Articular chondrocyte of knee joint (primary cell): Measurements from ENCODE around the gene MAEA. TPM values are rescaled to one million over a fixed set of nuclear protein-coding genes. Genes with fewer than 3 reads are reported as not detected.

Source experiments
- total RNA-seq: library from RNA; depleted of rRNA; stranded (reverse); fragments of >200 nt; gene quantifications from 2 replicates; pipeline ENCODE4 v1.2.3, GENCODE V29; 2012

MAEA gene
- total RNA-seq: 50.6 and 54.3 TPM in 2 replicates

DNA sequence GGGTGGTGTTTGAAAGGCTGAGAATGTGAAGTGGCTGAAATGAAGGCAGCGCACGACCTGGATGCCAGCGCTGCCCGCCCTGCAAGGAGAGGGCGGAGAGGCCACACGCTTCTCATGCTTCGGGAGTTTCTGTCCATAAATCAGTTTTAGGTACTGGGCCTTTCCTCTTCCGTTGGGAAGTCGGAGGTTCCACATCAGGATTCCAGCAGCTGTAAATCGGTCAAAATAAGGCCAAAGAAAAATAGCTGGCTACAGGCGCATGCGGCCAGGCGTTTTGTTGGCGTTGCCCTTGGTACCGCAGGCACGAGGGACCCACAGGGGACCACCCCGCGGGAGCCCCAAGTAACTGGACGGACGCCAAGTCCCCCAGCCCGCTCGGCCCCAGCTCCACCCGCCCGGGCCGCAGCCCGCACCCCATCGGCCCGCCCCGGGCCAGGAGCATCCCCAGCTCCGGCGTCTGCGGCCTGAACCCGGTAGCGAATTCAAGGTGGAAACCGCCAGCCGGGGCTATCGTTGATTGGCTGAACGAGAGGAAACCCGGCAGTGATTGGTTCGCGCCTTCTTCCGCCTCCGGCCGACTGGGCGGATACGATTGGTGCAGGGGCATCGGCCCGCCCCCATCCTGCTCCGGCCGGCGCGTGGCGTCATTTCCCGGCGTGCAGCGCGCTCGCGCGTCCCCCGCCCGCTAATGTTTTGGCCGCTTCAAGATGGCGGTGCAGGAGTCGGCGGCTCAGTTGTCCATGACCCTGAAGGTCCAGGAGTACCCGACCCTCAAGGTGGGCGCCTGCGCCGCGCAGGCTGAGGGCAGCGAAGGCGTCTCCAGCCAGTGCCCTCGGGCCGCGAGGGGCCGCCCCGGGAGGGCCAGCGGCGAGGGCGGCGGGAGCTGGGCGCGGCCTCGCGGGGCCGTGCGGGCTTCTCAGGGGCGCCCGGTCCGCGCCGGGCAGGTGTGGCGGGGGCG lies at the start of gene MAEA:
TSS of gene MAEA (plus strand) at position 685 of the 958 bp plus-strand sequence. CDS start at position 708, 23 bp downstream.

DNA sequence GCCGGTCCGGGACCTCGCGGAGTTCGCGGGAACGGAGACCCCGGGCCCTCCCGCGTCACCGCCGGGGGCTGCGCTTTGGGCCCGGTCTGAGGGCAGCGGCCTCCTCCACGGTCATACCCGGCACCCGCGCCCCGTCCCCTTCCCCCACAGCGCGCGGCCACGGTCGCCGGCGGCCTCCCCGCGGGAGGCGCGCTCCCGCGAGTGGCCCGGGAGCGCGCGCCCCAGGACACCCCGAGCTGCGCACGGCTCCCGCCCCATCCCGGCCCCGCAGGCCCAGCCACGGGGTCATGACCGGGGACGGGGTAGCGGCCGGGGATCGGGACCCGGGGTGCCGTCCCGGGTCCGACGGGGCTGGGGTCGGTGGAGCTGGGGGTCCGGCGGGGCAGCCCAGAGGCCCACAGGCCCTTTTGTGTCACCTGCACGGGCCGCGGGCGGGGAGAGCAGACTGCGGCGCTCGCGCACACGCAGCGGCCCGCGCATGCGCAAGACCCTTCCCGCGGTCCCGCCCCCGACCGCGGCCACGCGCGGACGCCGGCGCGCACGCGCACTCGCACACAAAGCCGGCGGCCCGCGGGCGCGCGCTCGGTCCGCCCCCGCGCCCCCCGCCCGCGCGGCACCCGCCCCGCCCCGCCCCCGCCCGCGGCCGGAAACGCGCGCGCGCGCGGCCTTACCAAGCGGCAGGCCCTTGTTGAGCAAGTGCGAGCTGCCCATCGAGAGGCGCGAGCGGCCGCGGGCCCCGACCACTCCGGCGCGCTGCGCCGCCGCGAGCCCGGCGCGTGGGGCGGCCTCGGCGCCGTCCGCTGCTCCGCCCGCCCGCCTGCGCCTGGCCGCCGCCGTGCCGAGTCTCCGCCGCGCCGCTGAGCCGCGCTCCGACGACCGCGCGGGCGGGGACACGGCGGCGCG lies 41.2 kb upstream of the MAEA start, which contains the start of gene CTBP1:
TSS of gene CTBP1 (minus strand) at position 886 of the 903 bp plus-strand sequence. CDS start 7,799 bp downstream, outside the sequence.

GRCh38 chr4:1346781-1347409 lies 57.2 kb downstream of the MAEA start, which contains the start of gene UVSSA:
TSS of gene UVSSA (plus strand) at chr4:1347208. CDS start at chr4:1348092, 884 bp downstream.

Other genes starting within 250 kb of the MAEA start
- gene RNF212, start 176.3 kb upstream of the MAEA start, total RNA-seq: 9.2 and 9.5 TPM in 2 replicates
- gene SPON2, start 117.3 kb upstream of the MAEA start, total RNA-seq: 23.7 and 27.6 TPM in 2 replicates
- gene CTBP1, start 40.8 kb upstream of the MAEA start, total RNA-seq: 130 and 166 TPM in 2 replicates
- 8.1 and 9.0 TPM in 2 replicates for gene UVSSA, start 57.3 kb downstream of the MAEA start, total RNA-seq
- not detected in 2 replicates for gene NKX1-1, start 116.6 kb downstream of the MAEA start, total RNA-seq